GM19238 (cell line): ENCODE results near the gene GAN.
"Not testable (repeated sequence)": the region's sequence is repeated elsewhere in the genome, so short reads cannot be mapped to it uniquely, and the experiment has no call there.

Experiments
- DNase-seq: peaks from one replicate; pipeline ENCODE4 v3.0.0; 2011; ENCODE audit warnings: low spot score; ENCODE audit not compliant: insufficient read length

GAN gene

GRCh38 chr16:81397058-81397878, 82.5 kb downstream of the GAN start:
- DNase-seq, result no peak

- no peak for DNase-seq
Measured at GRCh38 chr16:81397879-81398520, 83.2 kb downstream of the GAN start.

- no peak for DNase-seq
Measured at GRCh38 chr16:81399909-81400308, 85.1 kb downstream of the GAN start.

GRCh38 chr16:81401035-81401950, 86.5 kb downstream of the GAN start:
- no peak for DNase-seq

GRCh38 chr16:81403208-81403600, 88.4 kb downstream of the GAN start:
- no peak for DNase-seq

- peak; percentile 87 for DNase-seq
Measured at GRCh38 chr16:81403601-81404391, 89.0 kb downstream of the GAN start.

- DNase-seq, result not testable (repeated sequence)
Measured at GRCh38 chr16:81405002-81405401, 90.2 kb downstream of the GAN start.

GRCh38 chr16:81405702-81406113, 90.9 kb downstream of the GAN start:
- DNase-seq, result no peak

- no peak for DNase-seq
Measured at GRCh38 chr16:81408409-81408950, 93.7 kb downstream of the GAN start.

- no peak for DNase-seq
Measured at GRCh38 chr16:81409016-81409556, 94.3 kb downstream of the GAN start.

GRCh38 chr16:81410643-81411293, 96.0 kb downstream of the GAN start:
- no peak for DNase-seq

GRCh38 chr16:81413245-81413990, 98.7 kb downstream of the GAN start:
- no peak for DNase-seq

- DNase-seq, result no peak
Measured at GRCh38 chr16:81415751-81416150, 101.0 kb downstream of the GAN start.

GRCh38 chr16:81416749-81417148, 102.0 kb downstream of the GAN start:
- DNase-seq, result no peak

GRCh38 chr16:81417210-81417609, 102.4 kb downstream of the GAN start:
- DNase-seq, result no peak

- no peak for DNase-seq
Measured at GRCh38 chr16:81419806-81420205, 105.0 kb downstream of the GAN start.

GRCh38 chr16:81421126-81421525, 106.4 kb downstream of the GAN start:
- DNase-seq, result no peak

GRCh38 chr16:81421536-81421935, 106.8 kb downstream of the GAN start:
- no peak for DNase-seq

GRCh38 chr16:81422153-81422552, 107.4 kb downstream of the GAN start:
- DNase-seq, result not testable (repeated sequence)
